ENCODE measurements around the gene CTXND2.

GRCh38 chr1:150843474-150843873 lies 43.5 kb upstream of the CTXND2 start:
- TF ChIP-seq EP300 (IDR thresholded peaks at IDR 0.05) (no peak), POLR2A (IDR thresholded peaks at IDR 0.05) (no peak)
- TF ChIP-seq, protein P1, sequence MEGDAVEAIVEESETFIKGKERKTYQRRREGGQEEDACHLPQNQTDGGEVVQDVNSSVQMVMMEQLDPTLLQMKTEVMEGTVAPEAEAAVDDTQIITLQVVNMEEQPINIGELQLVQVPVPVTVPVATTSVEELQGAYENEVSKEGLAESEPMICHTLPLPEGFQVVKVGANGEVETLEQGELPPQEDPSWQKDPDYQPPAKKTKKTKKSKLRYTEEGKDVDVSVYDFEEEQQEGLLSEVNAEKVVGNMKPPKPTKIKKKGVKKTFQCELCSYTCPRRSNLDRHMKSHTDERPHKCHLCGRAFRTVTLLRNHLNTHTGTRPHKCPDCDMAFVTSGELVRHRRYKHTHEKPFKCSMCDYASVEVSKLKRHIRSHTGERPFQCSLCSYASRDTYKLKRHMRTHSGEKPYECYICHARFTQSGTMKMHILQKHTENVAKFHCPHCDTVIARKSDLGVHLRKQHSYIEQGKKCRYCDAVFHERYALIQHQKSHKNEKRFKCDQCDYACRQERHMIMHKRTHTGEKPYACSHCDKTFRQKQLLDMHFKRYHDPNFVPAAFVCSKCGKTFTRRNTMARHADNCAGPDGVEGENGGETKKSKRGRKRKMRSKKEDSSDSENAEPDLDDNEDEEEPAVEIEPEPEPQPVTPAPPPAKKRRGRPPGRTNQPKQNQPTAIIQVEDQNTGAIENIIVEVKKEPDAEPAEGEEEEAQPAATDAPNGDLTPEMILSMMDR (IDR thresholded peaks at IDR 0.05), result no peak
